HEK293T (cell line): ENCODE data around the gene ZNF557.
A peak's percentile ranks its signal among the peaks of the same experiment; 100 is the strongest.
"Not testable (repeated sequence)": the region's sequence is repeated elsewhere in the genome, so short reads cannot be mapped to it uniquely, and the experiment has no call there.

Source experiments
- CTCF ChIA-PET: fragments of 350-600 bp; formaldehyde crosslinking; extraction: SDS; loops from one replicate; lab custom pipeline; 2021; ENCODE audit warnings: antibody characterized with exemption, inconsistent platforms; lab: Yijun Ruan, JAX
- POLR2A ChIA-PET: fragments of 350-600 bp; formaldehyde crosslinking; extraction: SDS; loops from one replicate; lab custom pipeline; 2020; ENCODE audit warnings: antibody characterized with exemption, inconsistent platforms; lab: Yijun Ruan, JAX
- DNase-seq: peaks from one replicate; pipeline ENCODE4 v3.0.0; 2012; ENCODE audit warnings: mixed read lengths; ENCODE audit errors: extremely low spot score
- BHLHE40 ChIP-seq: fragments of 450-650 bp; IDR thresholded peaks from 2 replicates; pipeline ENCODE4 v1.6.1; 2016; ENCODE audit warnings: mild to moderate bottlenecking, moderate library complexity, borderline replicate concordance
- ELF4 ChIP-seq: fragments of 450-650 bp; IDR thresholded peaks from 2 replicates; pipeline ENCODE4 v1.6.1; 2017; ENCODE audit warnings: antibody characterized with exemption
- NFRKB ChIP-seq: fragments of 450-650 bp; IDR thresholded peaks from 2 replicates; pipeline ENCODE4 v1.6.1; 2016; ENCODE audit warnings: mild to moderate bottlenecking, moderate library complexity
- PKNOX1 ChIP-seq: fragments of 450-650 bp; IDR thresholded peaks from 2 replicates; pipeline ENCODE4 v1.6.1; 2016
- SP1 ChIP-seq: fragments of 450-650 bp; IDR thresholded peaks from 2 replicates; pipeline ENCODE4 v1.6.1; 2017
- TARDBP ChIP-seq: fragments of 450-650 bp; IDR thresholded peaks from 2 replicates; pipeline ENCODE4 v1.6.1; 2016

The ZNF557 gene

GRCh38 chr19:7069042-7069903 lies at the start of gene ZNF557:
TSS of gene ZNF557 (plus strand) at chr19:7069703. CDS start at chr19:7075075, 5,372 bp downstream.
- TF ChIP-seq PKNOX1 = peak; percentile 87
- TF ChIP-seq SP1 = no peak
- TF ChIP-seq BHLHE40 = no peak
- TF ChIP-seq NFRKB = no peak
- no peak for TF ChIP-seq TARDBP
- TF ChIP-seq ELF4 = peak; percentile 79
- CTCF ChIA-PET = no interaction called here
- POLR2A ChIA-PET = interaction anchor here (0.7 to 3.4 kb wide), 11 partner anchors 12 to 870 kb away, joined by 3 to 31 read pairs (median 4); partner anchors contain the start of genes MBD3L5 and MCOLN1
- DNase-seq = peak; percentile 93

- DNase-seq, POLR2A ChIA-PET, CTCF ChIA-PET: not testable (repeated sequence)
Observed at GRCh38 chr19:7021331-7021730, 48.2 kb upstream of the ZNF557 start, which contains the start of gene MBD3L2B. TSS of gene MBD3L2B (minus strand) at chr19:7021431. CDS start at chr19:7021397, 34 bp downstream.

- DNase-seq, CTCF ChIA-PET, POLR2A ChIA-PET: not testable (repeated sequence)
Observed at GRCh38 chr19:7028790-7029189, 40.7 kb upstream of the ZNF557 start.

GRCh38 chr19:7030278-7030677 lies 39.2 kb upstream of the ZNF557 start, which contains the start of gene MBD3L5:
TSS of gene MBD3L5 (plus strand) at chr19:7030578. CDS start at chr19:7030612, 34 bp downstream.
- DNase-seq, CTCF ChIA-PET: not testable (repeated sequence)
- POLR2A ChIA-PET = interaction anchor here (0.6 kb wide), 1 partner anchor 39 kb away, joined by 3 read pairs; the partner anchor contains the start of gene ZNF557

- POLR2A ChIA-PET, CTCF ChIA-PET: not testable (repeated sequence)
Observed at GRCh38 chr19:7040079-7040478, 29.4 kb upstream of the ZNF557 start, which contains the start of gene MBD3L4. TSS of gene MBD3L4 (minus strand) at chr19:7040179. CDS start at chr19:7040144, 35 bp downstream.

GRCh38 chr19:7041563-7041962 lies 27.9 kb upstream of the ZNF557 start:
- DNase-seq, POLR2A ChIA-PET, CTCF ChIA-PET: not testable (repeated sequence)

More at GRCh38 chr19:7040079-7040478, 29.4 kb upstream of the ZNF557 start, which contains the start of gene MBD3L4:
- not testable (repeated sequence) for DNase-seq

GRCh38 chr19:7049021-7049420 lies 20.5 kb upstream of the ZNF557 start, which contains the start of gene MBD3L2:
TSS of gene MBD3L2 (plus strand) at chr19:7049321. CDS start at chr19:7049374, 53 bp downstream.
- POLR2A ChIA-PET, DNase-seq, CTCF ChIA-PET: not testable (repeated sequence)

- POLR2A ChIA-PET, CTCF ChIA-PET, DNase-seq: not testable (repeated sequence)
Observed at GRCh38 chr19:7051421-7051820, 18.1 kb upstream of the ZNF557 start.

GRCh38 chr19:7052896-7053295 lies 16.6 kb upstream of the ZNF557 start:
- CTCF ChIA-PET, POLR2A ChIA-PET, DNase-seq: not testable (repeated sequence)

GRCh38 chr19:7054635-7055368 lies 14.7 kb upstream of the ZNF557 start:
- DNase-seq, CTCF ChIA-PET, POLR2A ChIA-PET: not testable (repeated sequence)

- DNase-seq, CTCF ChIA-PET, POLR2A ChIA-PET: not testable (repeated sequence)
Observed at GRCh38 chr19:7055679-7056078, 13.8 kb upstream of the ZNF557 start.

GRCh38 chr19:7056371-7056770 lies 13.1 kb upstream of the ZNF557 start:
- DNase-seq, CTCF ChIA-PET, POLR2A ChIA-PET: not testable (repeated sequence)

GRCh38 chr19:7058576-7058975 lies 10.9 kb upstream of the ZNF557 start, which contains the start of gene MBD3L3:
TSS of gene MBD3L3 (minus strand) at chr19:7058676. CDS start at chr19:7058605, 71 bp downstream.
- CTCF ChIA-PET, DNase-seq, POLR2A ChIA-PET: not testable (repeated sequence)

GRCh38 chr19:7059977-7060376 lies 9.5 kb upstream of the ZNF557 start:
- POLR2A ChIA-PET, DNase-seq, CTCF ChIA-PET: not testable (repeated sequence)
